ENCODE measurements around the gene MSANTD1. TPM values are rescaled to one million over a fixed set of nuclear protein-coding genes. Genes with fewer than 3 reads are reported as not detected.

MSANTD1 gene
- total and polyA plus RNA-seq, 2 of the 8 experiments (the other 6 are each of a cell fraction or from before 2014, with no cell fraction given): 0.23 to 0.45 TPM

DNA sequence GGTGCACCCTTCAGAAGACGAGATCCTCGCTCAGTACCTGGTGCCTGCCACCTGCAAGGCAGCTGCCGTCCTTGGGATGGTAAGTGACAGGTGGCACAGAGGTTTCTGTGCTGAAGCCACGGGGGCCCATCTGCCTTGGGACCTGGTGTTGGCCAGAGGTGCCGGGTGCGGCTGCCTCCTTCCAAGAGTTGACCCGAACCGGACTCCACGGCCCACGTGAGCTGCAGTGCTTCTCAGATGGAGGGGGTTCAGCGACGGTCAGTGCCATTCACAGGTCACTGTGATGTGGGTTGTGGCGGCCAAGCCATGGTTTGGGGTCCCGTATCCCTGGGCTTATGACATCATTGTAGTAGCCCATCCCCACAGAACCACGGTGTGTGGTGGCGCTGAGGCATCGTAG lies 19.0 kb upstream of the MSANTD1 start (continued):
- TF ChIP-seq TEAD4 (IDR thresholded peaks at IDR 0.05; ENCODE audit: low read depth, low read length): no peak
- no peak for TF ChIP-seq POU5F1 (IDR thresholded peaks at IDR 0.05; ENCODE audit: low read depth, low read length)
- no peak for TF ChIP-seq GABPA (IDR thresholded peaks at IDR 0.05; ENCODE audit: borderline replicate concordance, insufficient read depth, low read length)
- TF ChIP-seq POLR2A (IDR thresholded peaks at IDR 0.05; ENCODE audit: control extremely low read depth in 1 of 2, low read depth in 2 of 2, low read length in 2 of 2): no peak
- no peak for TF ChIP-seq TBP (IDR thresholded peaks at IDR 0.05; ENCODE audit: low read depth, low read length)
- TF ChIP-seq RBBP5 (IDR thresholded peaks at IDR 0.05; ENCODE audit: borderline replicate concordance, low read depth, low read length): no peak

Measured in H1 (cell line).